GM21423 (cell line): ENCODE results near the gene WDR53.
A peak's percentile ranks its signal among the peaks of the same experiment; 100 is the strongest.
"Not testable (repeated sequence)": the region's sequence is repeated elsewhere in the genome, so short reads cannot be mapped to it uniquely, and the experiment has no call there.

Source experiments
- ATAC-seq: cut with Tn5 transposase; IDR thresholded peaks from one replicate; pipeline ENCODE4 v1.9.1; 2021; ENCODE audit warnings: mild to moderate bottlenecking, moderate library complexity; ENCODE audit not compliant: unreplicated experiment

WDR53 gene

DNA sequence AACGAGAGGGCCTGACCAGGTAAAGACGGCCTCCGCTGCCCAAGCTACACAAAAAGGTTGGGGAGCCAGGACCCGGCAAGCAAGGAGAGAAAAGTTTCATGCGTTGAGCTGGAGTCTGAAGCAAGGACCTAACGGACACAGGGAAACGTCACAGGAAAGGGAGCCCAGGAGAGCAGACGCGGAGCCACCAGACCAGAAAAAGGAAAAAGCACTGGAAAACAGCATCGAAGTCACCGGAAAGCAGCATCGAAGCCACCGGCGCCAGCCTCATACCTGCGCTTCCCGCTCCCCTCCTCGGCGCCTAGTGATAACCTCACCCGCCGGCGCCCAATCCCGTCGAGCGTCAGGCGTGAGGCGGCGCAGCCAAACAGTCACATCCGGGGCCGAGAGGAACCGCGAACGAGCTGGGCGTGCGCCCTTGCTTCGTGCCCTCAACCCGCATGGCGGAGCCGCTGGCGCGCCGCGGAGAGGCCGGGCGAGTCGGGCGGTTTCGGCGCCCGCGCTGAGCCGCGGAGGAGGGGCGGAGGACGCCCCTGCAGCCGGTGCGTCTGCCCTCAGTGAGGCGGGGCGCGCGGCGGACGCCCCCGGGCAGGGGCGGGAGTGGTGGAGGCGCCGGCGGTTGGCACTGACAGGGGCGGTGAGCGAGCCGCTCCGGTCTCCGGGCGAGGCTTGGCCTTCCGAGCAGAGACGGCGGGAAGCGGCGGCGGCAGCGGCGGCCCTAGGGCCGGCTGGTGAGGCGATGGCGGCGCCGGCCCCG, at the start of gene WDR53, which contains the start of gene FBXO45:
WDR53 (minus strand) TSS at position 309 of the 757 bp plus-strand sequence. CDS start 7,079 bp downstream, outside the sequence.
FBXO45 (plus strand) TSS at position 415 of the 757 bp plus-strand sequence; CDS start at position 740, 325 bp downstream.
- ATAC-seq = peak; percentile 91

GRCh38 chr3:196617256-196617655, 48.9 kb upstream of the WDR53 start:
- ATAC-seq = no peak

- not testable (repeated sequence) for ATAC-seq
These were observed 46.9 kb upstream of the WDR53 start for GRCh38 chr3:196615234-196615633.

DNA sequence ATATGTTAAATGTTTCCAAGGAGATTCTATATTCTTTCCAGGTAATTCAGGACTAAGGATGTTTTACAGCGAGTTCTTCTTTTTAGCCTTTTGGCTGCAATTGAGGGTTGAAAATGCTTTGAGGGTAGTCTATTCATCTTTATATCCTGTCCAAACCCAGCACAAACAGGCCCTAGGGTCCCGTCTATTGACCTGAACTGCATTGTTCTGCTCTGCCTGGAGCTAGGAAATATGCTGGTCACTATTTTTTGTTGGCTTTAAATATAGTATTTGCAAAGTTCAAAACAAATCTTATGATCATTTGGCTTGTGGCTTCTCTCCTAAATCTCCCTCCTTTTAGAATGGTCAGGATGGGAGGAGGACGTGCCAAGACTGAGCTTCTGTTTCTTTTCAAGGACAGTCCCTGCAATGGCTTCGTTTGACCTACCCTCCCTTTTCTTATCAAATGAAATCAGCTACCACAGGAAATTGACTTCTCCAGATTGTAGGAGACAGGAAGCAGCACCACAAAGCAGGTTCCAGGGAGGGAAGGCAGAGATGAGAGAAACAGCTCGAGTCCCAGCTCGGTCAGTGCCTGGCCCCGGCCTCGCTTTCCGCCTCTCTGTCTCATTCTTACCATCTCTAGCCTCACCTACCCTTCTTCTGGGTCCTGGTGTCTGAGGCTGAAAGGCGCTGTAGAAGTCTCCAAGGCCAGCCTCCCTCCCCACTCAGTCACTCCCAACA, 43.6 kb upstream of the WDR53 start:
- ATAC-seq = no peak

GRCh38 chr3:196609805-196610515, 41.6 kb upstream of the WDR53 start:
- ATAC-seq = no peak

DNA sequence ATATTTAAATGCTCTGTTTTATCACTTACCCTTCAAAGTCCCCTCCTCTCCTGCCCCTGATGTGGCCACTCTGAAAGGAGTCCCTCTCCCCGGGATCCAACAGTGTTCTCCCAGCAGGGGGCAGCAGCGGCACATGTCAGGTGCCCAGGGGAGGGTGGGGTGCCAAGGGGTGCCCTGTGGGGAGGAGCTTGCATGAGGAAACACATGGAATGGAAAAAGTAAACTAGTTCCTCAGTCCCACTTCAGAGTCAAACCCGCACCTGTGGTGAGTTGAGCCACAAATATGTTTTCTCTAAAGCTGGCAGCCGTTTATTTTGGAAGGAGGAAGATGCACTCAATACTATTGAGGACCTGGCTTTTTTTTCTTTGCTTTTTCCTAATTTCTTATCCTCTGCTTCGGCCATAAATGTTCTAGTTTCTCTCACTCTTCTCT, 41.0 kb upstream of the WDR53 start:
- ATAC-seq = peak; percentile 71

DNA sequence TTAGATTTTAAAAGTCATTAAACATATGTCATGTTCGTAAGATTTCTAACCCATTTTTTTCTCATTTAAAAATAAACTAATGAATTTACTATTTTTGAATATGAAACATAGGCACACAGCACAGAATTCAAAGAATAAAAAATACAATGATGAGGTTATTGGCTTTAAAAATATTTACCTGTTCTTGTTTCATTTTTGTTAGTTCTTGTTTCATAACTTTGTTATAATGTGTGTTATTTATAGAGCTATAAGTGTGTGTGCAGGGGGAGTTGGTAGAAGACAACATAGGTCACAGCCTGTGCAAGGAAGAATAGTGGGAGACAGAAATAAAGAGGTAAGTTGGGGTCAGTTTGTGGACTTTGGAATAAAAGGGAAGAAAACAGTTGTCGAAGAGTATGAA, 40.3 kb upstream of the WDR53 start:
- ATAC-seq = no peak

DNA sequence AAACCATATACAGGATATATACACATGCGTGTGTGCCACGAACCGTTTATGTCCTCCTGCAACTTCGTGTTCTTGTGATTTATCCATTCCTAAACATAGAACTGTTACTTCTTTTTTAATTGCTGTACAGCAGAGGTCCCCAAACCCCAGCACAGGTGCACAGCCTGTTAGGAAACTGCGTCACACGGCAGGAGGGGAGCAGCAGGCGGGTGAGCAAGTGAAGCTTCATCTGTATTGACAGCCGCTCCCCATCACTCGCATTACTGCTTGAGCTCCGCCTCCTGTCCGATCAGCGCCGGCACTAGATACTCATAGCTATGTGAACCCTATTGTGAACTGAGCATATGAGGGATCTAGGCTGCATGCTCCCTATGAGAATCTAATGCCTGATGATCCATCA, 36.2 kb upstream of the WDR53 start:
- ATAC-seq = no peak

- no peak for ATAC-seq
These were observed 35.3 kb upstream of the WDR53 start for GRCh38 chr3:196603683-196604082.

DNA sequence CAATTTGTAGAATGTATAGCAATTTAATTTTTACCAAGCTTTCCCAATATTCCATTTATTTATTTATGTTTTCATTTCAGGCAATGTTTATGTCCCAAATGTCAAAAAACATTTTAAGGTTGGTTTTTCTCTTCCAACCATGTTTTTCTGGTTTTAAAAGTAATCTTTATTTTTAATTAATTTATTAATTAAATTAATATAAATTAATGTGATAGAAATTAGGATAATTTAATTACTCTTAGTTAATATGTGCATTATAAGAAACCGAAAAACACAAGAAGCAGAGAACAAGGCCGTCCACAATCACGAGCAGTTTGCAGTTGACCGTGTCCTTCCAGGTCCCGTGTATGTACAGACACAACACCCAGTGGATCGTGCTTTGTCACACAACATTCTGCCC, 34.3 kb upstream of the WDR53 start:
- ATAC-seq = no peak

- ATAC-seq = no peak
These were observed 32.0 kb upstream of the WDR53 start for GRCh38 chr3:196600359-196600758.

DNA sequence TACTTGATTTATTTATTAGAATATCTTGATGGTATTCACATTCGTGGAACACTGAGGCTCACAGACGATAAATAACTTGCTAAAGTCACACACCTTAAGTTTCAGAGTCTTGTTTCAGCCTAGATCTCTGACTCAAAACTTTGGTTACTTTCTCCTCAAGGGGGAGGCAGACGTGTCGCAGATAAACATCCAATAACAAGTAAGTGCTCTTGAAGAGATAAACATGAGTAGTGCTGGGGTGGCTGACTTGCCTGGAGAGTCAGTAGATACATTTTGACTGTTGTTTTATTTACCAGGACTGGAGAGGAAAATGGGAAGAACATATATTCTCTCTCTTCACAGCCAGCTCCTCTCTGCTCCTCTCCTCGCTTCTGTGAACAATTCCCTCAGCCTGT, 31.4 kb upstream of the WDR53 start:
- no peak for ATAC-seq

DNA sequence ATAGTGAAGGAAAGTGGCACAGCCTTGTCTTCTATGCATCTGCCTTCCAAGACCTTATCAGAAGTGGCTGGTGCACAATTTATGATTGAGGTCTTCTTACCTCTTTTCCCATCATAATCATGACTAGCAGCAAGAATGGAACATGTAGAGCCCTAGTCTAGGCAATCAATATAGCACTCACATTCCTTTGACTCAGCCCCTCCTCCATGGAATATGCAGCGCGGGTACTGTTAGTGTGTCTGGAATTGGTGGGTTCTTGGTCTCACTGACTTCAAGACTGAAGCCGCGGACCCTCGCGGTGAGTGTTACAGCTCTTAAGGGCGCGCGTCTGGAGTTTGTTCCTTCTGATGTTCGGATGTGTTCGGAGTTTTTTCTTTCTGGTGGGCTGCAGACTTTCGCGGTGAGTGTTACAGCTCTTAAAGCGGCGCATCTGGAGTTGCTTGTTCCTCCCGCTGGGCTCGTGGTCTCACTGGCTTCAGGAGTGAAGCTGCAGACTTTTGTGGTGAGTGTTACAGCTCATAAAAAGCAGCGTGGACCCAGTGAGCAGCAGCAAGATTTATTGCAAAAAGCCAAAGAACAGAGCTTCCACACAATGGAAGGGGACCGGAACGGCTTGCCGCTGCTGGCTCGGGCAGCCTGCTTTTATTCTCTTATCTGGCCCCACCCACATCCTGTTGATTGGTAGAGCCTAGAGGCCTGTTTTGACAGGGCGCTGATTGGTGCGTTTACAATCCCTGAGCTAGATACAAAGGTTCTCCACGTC, 29.8 kb upstream of the WDR53 start:
- not testable (repeated sequence) for ATAC-seq

- ATAC-seq = no peak
These were observed 28.0 kb upstream of the WDR53 start for GRCh38 chr3:196596355-196596754.

- ATAC-seq = no peak
These were observed 21.9 kb upstream of the WDR53 start for GRCh38 chr3:196590279-196590678.

- no peak for ATAC-seq
These were observed 16.8 kb upstream of the WDR53 start for GRCh38 chr3:196585044-196585757.

DNA sequence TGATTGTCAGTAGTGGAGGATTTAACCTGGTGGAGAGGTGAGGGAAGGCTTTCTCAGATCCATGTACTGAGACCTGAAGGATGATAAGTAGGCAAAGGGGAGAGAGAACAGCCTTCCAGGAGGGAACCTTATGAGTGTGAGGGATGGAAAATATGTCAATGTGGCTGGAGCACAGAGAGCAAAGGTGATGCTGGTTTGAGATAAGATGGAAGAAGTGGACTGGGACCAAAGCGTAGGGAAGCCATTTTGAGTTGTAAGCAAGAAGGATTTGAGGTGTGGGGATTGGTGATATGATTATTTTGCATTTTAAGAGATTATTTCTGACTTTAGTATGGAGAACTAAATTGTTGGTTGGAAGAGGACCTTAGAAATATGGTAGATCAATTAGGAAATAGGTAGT, 4.0 kb upstream of the WDR53 start:
- ATAC-seq = no peak

- not testable (repeated sequence) for ATAC-seq
These were observed 2.0 kb upstream of the WDR53 start for GRCh38 chr3:196570332-196570731.

DNA sequence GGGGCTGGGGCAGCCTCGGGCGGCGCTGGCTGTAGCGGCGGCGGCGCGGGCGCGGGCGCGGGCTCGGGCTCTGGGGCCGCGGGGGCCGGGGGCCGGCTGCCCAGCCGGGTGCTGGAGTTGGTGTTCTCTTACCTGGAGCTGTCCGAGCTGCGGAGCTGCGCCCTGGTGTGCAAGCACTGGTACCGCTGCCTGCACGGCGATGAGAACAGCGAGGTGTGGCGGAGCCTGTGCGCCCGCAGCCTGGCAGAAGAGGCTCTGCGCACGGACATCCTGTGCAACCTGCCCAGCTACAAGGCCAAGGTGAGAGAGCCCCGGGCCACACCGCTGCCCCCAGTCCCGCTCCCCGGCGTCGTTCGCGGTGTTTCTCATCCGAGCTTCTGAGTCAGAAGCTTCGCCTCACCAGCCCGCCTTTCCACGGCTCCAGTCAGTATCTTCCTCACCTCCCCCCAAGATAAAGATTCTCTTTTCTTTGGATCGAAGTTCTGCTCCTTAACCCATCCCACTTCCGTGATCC, 706 bp upstream of the WDR53 start:
- peak; percentile 33 for ATAC-seq

- no peak for ATAC-seq
These were observed 4.6 kb downstream of the WDR53 start for GRCh38 chr3:196563721-196564225.
